GM23338 (cell line): ENCODE data around the gene CCDC69. TPM values are rescaled to one million over a fixed set of nuclear protein-coding genes. Genes with fewer than 3 reads are reported as not detected.

ENCODE experiments used
- ATAC-seq: fragments of 200-7000 bp; cut with Tn5 transposase; 3 replicates; pipeline ENCODE4 v1.9.1; 2020
- DNase-seq: peaks from one replicate; pipeline ENCODE4 v3.0.0-alpha.2; 2015; ENCODE audit warnings: low spot score
- H2AFZ ChIP-seq: fragments of 200-600 bp; sonication (generic); 2 replicates; pipeline ENCODE4 v1.8.0; 2016; ENCODE audit warnings: antibody characterized with exemption, mild to moderate bottlenecking, moderate library complexity
- H3F3A ChIP-seq: fragments of 200-600 bp; sonication (generic); replicated peaks from 2 replicates; pipeline ENCODE4 v1.8.0; 2017; ENCODE audit warnings: antibody characterized with exemption, mixed run types, low read depth
- H3K27ac ChIP-seq: fragments of 200-600 bp; sonication (generic); 2 replicates; pipeline ENCODE4 v1.6.1; 2016; ENCODE audit warnings: low read depth
- H3K27me3 ChIP-seq: fragments of 200-600 bp; sonication (generic); 2 replicates; pipeline ENCODE4 v1.8.0; 2016; ENCODE audit warnings: mild to moderate bottlenecking, mixed run types, moderate library complexity; ENCODE audit not compliant: insufficient read depth
- H3K36me3 ChIP-seq: fragments of 200-600 bp; sonication (generic); 2 replicates; pipeline ENCODE4 v1.8.0; 2016; ENCODE audit warnings: mild to moderate bottlenecking; ENCODE audit not compliant: insufficient read depth
- H3K4me1 ChIP-seq: fragments of 200-600 bp; sonication (generic); 2 replicates; pipeline ENCODE4 v1.8.0; 2016; ENCODE audit warnings: mild to moderate bottlenecking, moderate library complexity; ENCODE audit not compliant: insufficient read depth
- H3K4me2 ChIP-seq: fragments of 200-600 bp; sonication (generic); 2 replicates; pipeline ENCODE4 v1.7.1; 2017; ENCODE audit warnings: mixed run types
- H3K4me3 ChIP-seq: fragments of 200-600 bp; sonication (generic); 2 replicates; pipeline ENCODE4 v1.6.1; 2016; ENCODE audit warnings: mixed run types
- H3K79me2 ChIP-seq: fragments of 200-600 bp; sonication (generic); replicated peaks from 2 replicates; pipeline ENCODE4 v1.8.0; 2017; ENCODE audit warnings: mild to moderate bottlenecking; ENCODE audit not compliant: insufficient read depth
- H3K9me2 ChIP-seq: fragments of 200-600 bp; sonication (generic); 2 replicates; pipeline ENCODE4 v1.8.0; 2017; ENCODE audit not compliant: insufficient read depth
- H4K20me1 ChIP-seq: fragments of 200-600 bp; sonication (generic); replicated peaks from 2 replicates; pipeline ENCODE4 v1.8.0; 2017; ENCODE audit warnings: mild to moderate bottlenecking; ENCODE audit not compliant: insufficient read depth
- H3K27ac Mint-ChIP-seq: 2 replicates; pipeline ENCODE4 v1.8.0; 2020; ENCODE audit warnings: inconsistent platforms, mild to moderate bottlenecking, moderate library complexity, mixed read lengths
- H3K27me3 Mint-ChIP-seq: 3 replicates; pipeline ENCODE4 v1.8.0; 2022; ENCODE audit warnings: low read depth, mild to moderate bottlenecking, moderate library complexity, mixed read lengths, inconsistent platforms; ENCODE audit not compliant: insufficient read depth, poor library complexity
- H3K36me3 Mint-ChIP-seq: 3 replicates; pipeline ENCODE4 v1.8.0; 2021; ENCODE audit warnings: low read depth, mild to moderate bottlenecking, inconsistent platforms, moderate library complexity, mixed read lengths
- H3K4me1 Mint-ChIP-seq: 3 replicates; pipeline ENCODE4 v1.8.0; 2020; ENCODE audit warnings: mild to moderate bottlenecking, inconsistent platforms, mixed read lengths
- H3K4me3 Mint-ChIP-seq: 3 replicates; pipeline ENCODE4 v1.8.0; 2021; ENCODE audit warnings: moderate library complexity, mild to moderate bottlenecking, inconsistent platforms, mixed read lengths
- H3K9me3 Mint-ChIP-seq: 3 replicates; pipeline ENCODE4 v1.8.0; 2020; ENCODE audit warnings: moderate library complexity, mild to moderate bottlenecking, inconsistent platforms, mixed read lengths
- CREB1 ChIP-seq: fragments of 250-450 bp; sonication (Bioruptor Pico); IDR thresholded peaks from 2 replicates; pipeline ENCODE4 v1.5.0; 2020; ENCODE audit warnings: low read depth, mild to moderate bottlenecking, moderate library complexity
- EZH2 ChIP-seq: fragments of 200-600 bp; sonication (generic); IDR thresholded peaks from one replicate; pipeline ENCODE4 v1.8.0; 2017; ENCODE audit warnings: antibody characterized with exemption, mild to moderate bottlenecking, low read depth; ENCODE audit not compliant: unreplicated experiment
- EZH2phosphoT487 ChIP-seq: fragments of 200-600 bp; sonication (generic); IDR thresholded peaks from one replicate; pipeline ENCODE4 v1.8.1; 2018; ENCODE audit warnings: antibody characterized with exemption; ENCODE audit not compliant: unreplicated experiment
- JUNB ChIP-seq: IDR thresholded peaks from one replicate; pipeline ENCODE4 v1.6.1; 2016; ENCODE audit warnings: antibody characterized with exemption; ENCODE audit not compliant: unreplicated experiment
- NANOG ChIP-seq: IDR thresholded peaks from 2 replicates; pipeline ENCODE4 v1.6.1; 2016; ENCODE audit warnings: antibody characterized with exemption, borderline replicate concordance
- POLR2AphosphoS5 ChIP-seq: IDR thresholded peaks from 2 replicates; pipeline ENCODE4 v1.6.1; 2016; ENCODE audit warnings: antibody characterized with exemption, low read depth
- STAT1 ChIP-seq: IDR thresholded peaks from one replicate; pipeline ENCODE4 v1.6.1; 2016; ENCODE audit warnings: antibody characterized with exemption; ENCODE audit not compliant: unreplicated experiment
- ZNF114 ChIP-seq: fragments of 250-450 bp; sonication (Bioruptor Pico); IDR thresholded peaks from 2 replicates; pipeline ENCODE4 v1.5.0; 2020; ENCODE audit warnings: mild to moderate bottlenecking, moderate library complexity
- ZNF331 ChIP-seq: fragments of 250-450 bp; sonication (Bioruptor Pico); IDR thresholded peaks from 2 replicates; pipeline ENCODE4 v1.5.0; 2020; ENCODE audit warnings: low read depth, mild to moderate bottlenecking, moderate library complexity
- polyA plus RNA-seq: library from polyadenylated mRNA; unstranded; fragments of >200 nt; fragmentation: Nextera tagmentation; extraction: Ambion mirVana; gene quantifications from 2 replicates; pipeline ENCODE4 v1.2.1, GENCODE V29; 2016
- total RNA-seq: library from RNA; depleted of rRNA; stranded (reverse); fragments of >200 nt; shearing (Covaris generic); gene quantifications from 2 replicates; pipeline ENCODE4 v1.2.3, GENCODE V29; 2014
- TF ChIP-seq, protein P1 (sequence below): IDR thresholded peaks from 2 replicates; pipeline ENCODE4 v1.6.1; 2016; ENCODE audit warnings: antibody characterized with exemption
- TF ChIP-seq, protein P2 (sequence below), 2 experiments: fragments of 200-600 bp in 1 of 2; sonication (generic) in 1 of 2; conservative IDR thresholded peaks; 2 replicates each; pipeline versions ENCODE4 v1.5.1 to v1.6.1; 2016 to 2017; ENCODE audit warnings: antibody characterized with exemption in 2 of 2, low read depth in 2 of 2, mild to moderate bottlenecking in 2 of 2, moderate library complexity in 1 of 2
- TF ChIP-seq, protein P3 (sequence below): IDR thresholded peaks from one replicate; pipeline ENCODE4 v1.6.1; 2018; ENCODE audit warnings: antibody characterized with exemption; ENCODE audit not compliant: unreplicated experiment

The CCDC69 gene
- total and polyA plus RNA-seq, 2 experiments from 2014 or later, result 2.7 to 5.3 TPM

DNA sequence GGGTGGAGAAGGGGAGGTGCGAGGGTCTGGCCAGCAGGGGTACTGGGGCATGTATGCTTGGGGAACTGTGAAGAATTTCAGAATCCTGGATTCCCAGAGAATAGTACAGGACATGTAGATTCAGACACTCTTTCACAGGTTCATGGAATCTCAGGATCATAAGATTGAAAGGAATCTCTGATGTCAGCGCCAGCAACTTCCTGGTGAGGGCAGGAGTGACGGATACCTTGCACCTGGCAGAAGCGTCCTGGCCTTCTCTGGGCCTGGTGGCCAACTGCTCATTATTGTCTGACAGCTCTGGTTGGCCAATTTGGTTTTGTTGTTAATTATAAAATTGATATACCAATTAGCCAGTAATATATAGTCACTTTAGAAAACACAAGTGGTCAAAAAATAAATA, 36.0 kb upstream of the CCDC69 start (continued):
- TF ChIP-seq, protein P1, sequence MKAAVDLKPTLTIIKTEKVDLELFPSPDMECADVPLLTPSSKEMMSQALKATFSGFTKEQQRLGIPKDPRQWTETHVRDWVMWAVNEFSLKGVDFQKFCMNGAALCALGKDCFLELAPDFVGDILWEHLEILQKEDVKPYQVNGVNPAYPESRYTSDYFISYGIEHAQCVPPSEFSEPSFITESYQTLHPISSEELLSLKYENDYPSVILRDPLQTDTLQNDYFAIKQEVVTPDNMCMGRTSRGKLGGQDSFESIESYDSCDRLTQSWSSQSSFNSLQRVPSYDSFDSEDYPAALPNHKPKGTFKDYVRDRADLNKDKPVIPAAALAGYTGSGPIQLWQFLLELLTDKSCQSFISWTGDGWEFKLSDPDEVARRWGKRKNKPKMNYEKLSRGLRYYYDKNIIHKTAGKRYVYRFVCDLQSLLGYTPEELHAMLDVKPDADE, result no peak

DNA sequence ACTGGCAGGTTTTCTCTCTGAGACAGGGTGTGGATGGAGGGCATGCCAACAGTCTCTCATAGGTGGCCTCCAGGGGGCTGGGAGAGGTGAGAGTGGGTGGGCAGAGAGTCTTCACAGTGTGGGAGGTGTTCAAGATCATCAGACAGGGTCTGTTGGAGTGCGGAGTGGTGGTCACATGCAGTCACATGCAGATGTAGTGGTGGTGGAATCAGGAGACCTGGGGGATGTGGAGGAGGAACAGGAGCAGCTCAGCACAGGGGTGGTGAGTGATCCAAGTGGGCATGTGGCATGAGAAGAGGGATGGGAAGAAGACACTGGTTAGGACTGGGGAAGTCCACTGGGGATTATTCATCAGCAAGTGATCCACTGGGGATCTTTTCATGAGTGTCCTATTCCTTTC, 34.9 kb upstream of the CCDC69 start:
- no peak overlapping the region for H3K4me3 ChIP-seq
- no peak overlapping the region for H3K27ac ChIP-seq
- Mint-ChIP-seq H3K9me3 (no peaks in the 10 kb centered on the region), H3K36me3 (no peaks in the 10 kb centered on the region; the same call in 2 of the 3 replicates), H3K4me1 (peaks cover 16% of the 10 kb centered on the region), H3K27ac (no peak overlapping the region), H3K4me3 (no peak overlapping the region), H3K27me3 (peaks cover 4% of the 10 kb centered on the region)
- no peaks in the 10 kb centered on the region for H3K36me3 ChIP-seq
- no peaks in the 10 kb centered on the region for H4K20me1 ChIP-seq
- ATAC-seq (no peak), DNase-seq (no peak)
- no peak overlapping the region for H3K4me2 ChIP-seq
- peaks cover 5% of the 10 kb centered on the region for H3K4me1 ChIP-seq
- no peaks in the 10 kb centered on the region for H3F3A ChIP-seq
- H3K9me2 ChIP-seq, result no peaks in the 10 kb centered on the region
- H2AFZ ChIP-seq, result no peak overlapping the region
- H3K27me3 ChIP-seq, result no peaks in the 10 kb centered on the region
- H3K79me2 ChIP-seq, result peaks cover 19% of the 10 kb centered on the region
- TF ChIP-seq ZNF114 (no peak), CREB1 (no peak), EZH2phosphoT487 (no peak), NANOG (no peak), EZH2 (no peak), ZNF331 (CRISPR knock-in tag) (no peak), POLR2AphosphoS5 (no peak), STAT1 (no peak), JUNB (no peak)
- TF ChIP-seq, protein P2, sequence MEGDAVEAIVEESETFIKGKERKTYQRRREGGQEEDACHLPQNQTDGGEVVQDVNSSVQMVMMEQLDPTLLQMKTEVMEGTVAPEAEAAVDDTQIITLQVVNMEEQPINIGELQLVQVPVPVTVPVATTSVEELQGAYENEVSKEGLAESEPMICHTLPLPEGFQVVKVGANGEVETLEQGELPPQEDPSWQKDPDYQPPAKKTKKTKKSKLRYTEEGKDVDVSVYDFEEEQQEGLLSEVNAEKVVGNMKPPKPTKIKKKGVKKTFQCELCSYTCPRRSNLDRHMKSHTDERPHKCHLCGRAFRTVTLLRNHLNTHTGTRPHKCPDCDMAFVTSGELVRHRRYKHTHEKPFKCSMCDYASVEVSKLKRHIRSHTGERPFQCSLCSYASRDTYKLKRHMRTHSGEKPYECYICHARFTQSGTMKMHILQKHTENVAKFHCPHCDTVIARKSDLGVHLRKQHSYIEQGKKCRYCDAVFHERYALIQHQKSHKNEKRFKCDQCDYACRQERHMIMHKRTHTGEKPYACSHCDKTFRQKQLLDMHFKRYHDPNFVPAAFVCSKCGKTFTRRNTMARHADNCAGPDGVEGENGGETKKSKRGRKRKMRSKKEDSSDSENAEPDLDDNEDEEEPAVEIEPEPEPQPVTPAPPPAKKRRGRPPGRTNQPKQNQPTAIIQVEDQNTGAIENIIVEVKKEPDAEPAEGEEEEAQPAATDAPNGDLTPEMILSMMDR (conservative IDR thresholded peaks at IDR 0.05; ENCODE audit: low read depth in 2 of 2), result no peak
- TF ChIP-seq, protein P3, sequence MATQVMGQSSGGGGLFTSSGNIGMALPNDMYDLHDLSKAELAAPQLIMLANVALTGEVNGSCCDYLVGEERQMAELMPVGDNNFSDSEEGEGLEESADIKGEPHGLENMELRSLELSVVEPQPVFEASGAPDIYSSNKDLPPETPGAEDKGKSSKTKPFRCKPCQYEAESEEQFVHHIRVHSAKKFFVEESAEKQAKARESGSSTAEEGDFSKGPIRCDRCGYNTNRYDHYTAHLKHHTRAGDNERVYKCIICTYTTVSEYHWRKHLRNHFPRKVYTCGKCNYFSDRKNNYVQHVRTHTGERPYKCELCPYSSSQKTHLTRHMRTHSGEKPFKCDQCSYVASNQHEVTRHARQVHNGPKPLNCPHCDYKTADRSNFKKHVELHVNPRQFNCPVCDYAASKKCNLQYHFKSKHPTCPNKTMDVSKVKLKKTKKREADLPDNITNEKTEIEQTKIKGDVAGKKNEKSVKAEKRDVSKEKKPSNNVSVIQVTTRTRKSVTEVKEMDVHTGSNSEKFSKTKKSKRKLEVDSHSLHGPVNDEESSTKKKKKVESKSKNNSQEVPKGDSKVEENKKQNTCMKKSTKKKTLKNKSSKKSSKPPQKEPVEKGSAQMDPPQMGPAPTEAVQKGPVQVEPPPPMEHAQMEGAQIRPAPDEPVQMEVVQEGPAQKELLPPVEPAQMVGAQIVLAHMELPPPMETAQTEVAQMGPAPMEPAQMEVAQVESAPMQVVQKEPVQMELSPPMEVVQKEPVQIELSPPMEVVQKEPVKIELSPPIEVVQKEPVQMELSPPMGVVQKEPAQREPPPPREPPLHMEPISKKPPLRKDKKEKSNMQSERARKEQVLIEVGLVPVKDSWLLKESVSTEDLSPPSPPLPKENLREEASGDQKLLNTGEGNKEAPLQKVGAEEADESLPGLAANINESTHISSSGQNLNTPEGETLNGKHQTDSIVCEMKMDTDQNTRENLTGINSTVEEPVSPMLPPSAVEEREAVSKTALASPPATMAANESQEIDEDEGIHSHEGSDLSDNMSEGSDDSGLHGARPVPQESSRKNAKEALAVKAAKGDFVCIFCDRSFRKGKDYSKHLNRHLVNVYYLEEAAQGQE, result no peak
- TF ChIP-seq, protein P1, result no peak
